IPS DF 6.9 (cell line): Measurements from ENCODE around the gene CEP104.

Source experiments
- DNase-seq: peaks from one replicate; pipeline ENCODE4 v3.0.0-alpha.2; 2013; ENCODE audit warnings: low read depth, low spot score
- H3K27ac ChIP-seq: one replicate; pipeline ENCODE4 v1.5.1; 2013; ENCODE audit warnings: low read length, control low read depth
- H3K27me3 ChIP-seq: 2 replicates; pipeline ENCODE4 v1.6.1; 2013; ENCODE audit warnings: mild to moderate bottlenecking, low read length; ENCODE audit not compliant: control insufficient read depth, insufficient read depth
- H3K36me3 ChIP-seq: 2 replicates; pipeline ENCODE4 v1.6.1; 2013; ENCODE audit warnings: low read length; ENCODE audit not compliant: control insufficient read depth, insufficient read depth
- H3K4me1 ChIP-seq: 2 replicates; pipeline ENCODE4 v1.6.1; 2013; ENCODE audit warnings: low read length; ENCODE audit not compliant: control insufficient read depth, insufficient read depth
- H3K4me3 ChIP-seq: 2 replicates; pipeline ENCODE4 v1.5.1; 2013; ENCODE audit warnings: mild to moderate bottlenecking, low read length
- H3K9me3 ChIP-seq: 2 replicates; pipeline ENCODE4 v1.6.1; 2013; ENCODE audit warnings: low read length, inconsistent platforms; ENCODE audit not compliant: control insufficient read depth, insufficient read depth
- WGBS: extraction: QIAGEN DNeasy Blood & Tissue Kit; methylation state at CpG from one replicate; pipeline ENCODE4 v1.1.7; 2013; ENCODE audit warnings: mixed read lengths, missing lambda C conversion rate; ENCODE audit not compliant: insufficient read length, insufficient coverage; 5-methylcytosine and 5-hydroxymethylcytosine counted together

CEP104 gene

DNA sequence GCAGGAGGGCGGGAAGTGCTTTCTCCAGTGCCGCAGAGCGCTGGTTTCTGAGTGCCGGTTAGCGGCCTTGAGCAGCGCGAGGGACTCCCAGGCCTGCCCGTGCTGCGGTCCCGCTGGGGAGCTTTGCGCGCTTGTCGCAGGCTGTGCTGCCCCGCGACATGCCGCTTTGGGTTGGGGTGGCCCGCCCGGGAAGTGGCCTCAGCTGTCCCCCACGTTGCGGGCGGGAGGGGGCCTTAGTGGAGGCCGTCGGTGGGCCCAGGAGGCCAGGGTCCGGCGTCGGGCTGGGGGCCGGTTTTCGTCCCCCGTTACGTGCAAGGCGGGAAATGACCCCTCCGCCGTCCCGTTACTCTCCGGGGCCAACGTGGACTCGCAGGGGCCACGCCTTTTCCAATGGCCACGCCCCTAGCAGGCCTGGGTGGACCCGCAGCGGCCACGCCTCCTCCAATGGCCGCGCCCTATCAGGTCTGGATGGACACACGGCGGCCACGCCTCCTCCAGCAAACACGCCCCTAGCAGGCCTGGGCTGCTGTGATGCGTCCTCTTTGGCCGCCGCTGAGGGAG lies 44.0 kb upstream of the CEP104 start:
- H3K9me3 ChIP-seq, result no peaks in the 10 kb centered on the region
- DNase-seq, result peak; percentile 89
- no peaks in the 10 kb centered on the region for H3K27me3 ChIP-seq
- H3K36me3 ChIP-seq, result no peaks in the 10 kb centered on the region
- WGBS, result no CpG with 5 or more reads among the region's 51 CpGs
- H3K27ac ChIP-seq, result no peak overlapping the region
- no peaks in the 10 kb centered on the region for H3K4me1 ChIP-seq
- H3K4me3 ChIP-seq, result peak overlapping the region; percentile 82; the same call in 1 of the 2 replicates

DNA sequence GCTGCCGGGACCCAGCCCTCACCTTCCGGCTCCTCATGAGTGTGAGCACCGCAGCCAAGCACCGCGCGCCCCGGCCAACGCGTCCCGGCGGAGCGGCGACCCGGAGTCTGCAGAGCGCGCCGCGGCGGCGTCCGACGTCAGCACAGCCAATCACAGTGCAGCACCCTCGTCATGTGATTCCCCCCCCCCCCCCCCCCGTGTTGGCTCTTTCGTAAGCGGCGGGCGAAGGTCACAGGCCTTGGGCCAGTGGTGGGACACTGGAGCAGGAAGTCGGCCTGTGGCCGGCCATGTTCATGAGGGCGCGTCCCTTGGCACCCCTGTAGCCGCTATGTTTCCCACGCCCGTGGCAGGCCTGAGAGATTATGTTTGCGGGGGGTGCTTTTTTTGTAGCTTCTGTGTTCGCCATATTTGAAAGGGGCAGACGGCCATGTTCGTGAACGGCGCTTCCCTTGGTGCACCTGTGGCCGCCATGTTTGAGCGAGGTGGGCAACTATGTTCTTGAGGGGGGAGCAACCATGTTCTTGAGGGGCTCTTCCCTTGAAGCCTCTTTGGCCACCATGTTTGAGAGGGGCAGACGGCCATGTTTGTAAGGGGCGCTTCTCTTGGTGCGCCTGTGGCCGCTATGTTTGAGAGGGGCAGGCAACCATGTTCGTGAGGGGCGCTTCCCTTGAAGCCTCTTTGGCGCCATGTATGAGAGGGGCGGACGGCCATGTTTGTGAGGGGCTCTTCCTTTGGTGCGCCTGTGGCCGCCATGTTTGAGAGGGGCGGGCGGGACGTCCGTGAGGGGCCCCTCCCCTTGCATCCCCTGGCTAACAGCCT lies 43.3 kb upstream of the CEP104 start, which contains the start of gene C1orf174:
Gene C1orf174, minus strand, starts transcription at position 123 of the 819 bp plus-strand sequence. Its CDS starts 86 bp downstream, at position 37.
- Histone ChIP-seq H3K9me3 (no peaks in the 10 kb centered on the region), H3K27ac (no peak within 1 kb of the TSS), H3K4me3 (peak within 1 kb of the TSS; percentile 86), H3K27me3 (no peaks in the 10 kb centered on the region), H3K36me3 (no peaks in the 10 kb centered on the region), H3K4me1 (no peaks in the 10 kb centered on the region)
- WGBS, result no CpG with 5 or more reads among the region's 58 CpGs
- peak; percentile 85 for DNase-seq

DNA sequence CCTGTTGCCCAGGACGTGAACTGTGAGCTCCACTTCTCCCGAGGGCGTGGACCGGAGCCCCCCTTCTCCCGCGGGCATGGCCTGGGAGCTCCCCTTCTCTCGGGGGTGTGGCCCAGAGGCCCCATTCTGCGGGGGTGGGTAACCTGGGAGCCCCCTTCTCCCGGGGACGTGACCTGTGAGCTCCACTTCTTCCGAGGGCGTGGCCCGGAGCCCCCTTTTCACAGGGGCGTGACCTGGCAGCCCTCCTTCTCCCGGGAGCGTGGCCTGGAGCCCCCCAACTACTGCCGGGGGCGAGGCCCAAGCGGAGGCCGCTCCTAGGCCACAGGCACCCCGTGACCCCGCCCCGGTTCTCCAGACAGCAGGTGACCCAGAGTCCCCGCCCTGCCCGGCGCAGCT lies 42.7 kb upstream of the CEP104 start:
- H3K27me3 ChIP-seq, result no peaks in the 10 kb centered on the region
- no peak for DNase-seq
- no CpG with 5 or more reads among the region's 26 CpGs for WGBS
- no peaks in the 10 kb centered on the region for H3K9me3 ChIP-seq
- no peak overlapping the region for H3K27ac ChIP-seq
- peak overlapping the region; percentile 86 for H3K4me3 ChIP-seq
- no peaks in the 10 kb centered on the region for H3K36me3 ChIP-seq
- no peaks in the 10 kb centered on the region for H3K4me1 ChIP-seq

DNA sequence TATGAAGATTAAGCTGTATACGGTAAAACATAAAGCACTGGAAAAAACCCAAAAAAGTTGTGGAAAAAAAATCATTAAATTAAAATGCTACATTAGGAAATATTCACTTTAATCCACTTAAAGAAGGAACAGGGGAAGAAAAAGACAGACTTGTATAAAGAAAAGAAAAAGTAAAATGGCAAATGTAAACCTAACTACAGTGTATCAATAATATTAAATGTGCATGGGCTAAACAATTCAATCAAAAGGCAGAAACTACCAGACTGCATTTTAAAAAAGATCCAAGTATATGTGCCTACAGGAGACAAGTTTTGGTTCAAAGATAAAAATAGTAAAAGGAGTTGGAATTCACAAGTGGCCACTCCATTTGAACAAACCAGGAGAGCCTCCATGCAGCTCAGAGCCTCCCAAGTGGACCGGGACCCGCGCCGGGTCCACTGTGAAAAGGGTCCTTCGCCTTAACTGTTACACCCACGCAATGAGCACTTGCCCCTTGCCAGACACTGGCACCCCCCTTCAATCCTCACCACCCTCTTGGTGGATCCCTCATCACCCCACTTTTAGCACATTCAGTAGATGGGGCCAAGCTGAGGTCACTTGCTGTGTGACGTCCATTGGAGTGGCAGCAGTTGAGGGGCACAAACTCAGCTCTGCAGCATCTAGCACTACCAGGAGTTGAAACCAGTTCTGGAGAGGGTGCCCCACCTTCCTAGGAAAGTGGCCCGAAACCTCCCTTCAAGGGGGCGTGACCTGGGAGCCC lies 42.2 kb upstream of the CEP104 start:
- DNase-seq, result no peak
- H3K36me3 ChIP-seq, result no peaks in the 10 kb centered on the region
- H3K27ac ChIP-seq, result no peak overlapping the region
- H3K9me3 ChIP-seq, result no peaks in the 10 kb centered on the region
- no peaks in the 10 kb centered on the region for H3K4me1 ChIP-seq
- no peaks in the 10 kb centered on the region for H3K27me3 ChIP-seq
- WGBS, result no CpG with 5 or more reads among the region's 10 CpGs
- peak overlapping the region; percentile 86 for H3K4me3 ChIP-seq

DNA sequence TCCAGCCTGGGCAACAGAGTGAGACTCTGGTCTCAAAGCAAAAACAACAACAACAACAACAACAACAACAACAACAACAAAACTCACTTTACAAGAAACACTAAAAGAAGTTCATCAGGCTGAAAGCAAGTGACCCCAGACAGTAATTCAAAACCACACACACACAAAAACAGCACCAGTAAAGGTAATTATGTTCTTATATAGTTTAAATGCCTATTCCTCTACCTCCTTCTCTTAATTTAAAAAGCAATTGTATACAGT lies 41.4 kb upstream of the CEP104 start:
- Histone ChIP-seq H3K4me3 (no peak overlapping the region), H3K9me3 (no peaks in the 10 kb centered on the region), H3K36me3 (no peaks in the 10 kb centered on the region), H3K27me3 (no peaks in the 10 kb centered on the region), H3K27ac (no peak overlapping the region), H3K4me1 (no peaks in the 10 kb centered on the region)
- DNase-seq, result no peak

DNA sequence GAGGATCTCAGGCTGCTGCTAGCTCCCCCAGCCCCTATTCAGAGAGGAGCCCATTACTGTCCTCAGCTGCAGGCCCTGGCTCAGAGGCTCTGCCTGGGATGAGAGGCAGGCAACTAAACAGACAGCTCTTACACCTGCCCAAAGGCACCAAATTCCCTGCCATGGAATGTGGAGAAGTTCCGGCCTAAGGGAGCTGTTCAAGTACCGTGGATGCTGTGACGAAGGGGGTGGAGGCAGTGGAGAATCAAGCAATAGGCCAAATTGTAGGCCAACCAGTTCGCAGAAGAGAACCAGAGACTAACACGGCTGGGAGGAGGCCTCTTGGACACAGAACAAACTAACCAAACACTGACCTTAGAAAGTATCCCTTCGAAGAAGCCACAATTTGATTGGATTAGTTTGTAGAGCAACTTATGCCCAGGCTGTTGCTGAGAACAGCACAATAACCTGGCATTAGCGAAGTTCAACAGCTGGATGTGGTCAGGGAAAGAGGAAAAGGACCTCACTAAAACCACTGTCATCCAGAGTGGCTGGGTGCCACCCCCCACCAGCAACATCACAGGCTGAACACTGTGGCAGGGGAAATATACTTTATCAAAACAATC lies 39.5 kb upstream of the CEP104 start:
- WGBS, result no CpG with 5 or more reads among the region's 7 CpGs
- no peaks in the 10 kb centered on the region for H3K9me3 ChIP-seq
- no peaks in the 10 kb centered on the region for H3K4me1 ChIP-seq
- H3K27me3 ChIP-seq, result no peaks in the 10 kb centered on the region
- H3K36me3 ChIP-seq, result no peaks in the 10 kb centered on the region; the same call in 1 of the 2 replicates
- no peak overlapping the region for H3K27ac ChIP-seq
- no peak for DNase-seq
- H3K4me3 ChIP-seq, result no peak overlapping the region

DNA sequence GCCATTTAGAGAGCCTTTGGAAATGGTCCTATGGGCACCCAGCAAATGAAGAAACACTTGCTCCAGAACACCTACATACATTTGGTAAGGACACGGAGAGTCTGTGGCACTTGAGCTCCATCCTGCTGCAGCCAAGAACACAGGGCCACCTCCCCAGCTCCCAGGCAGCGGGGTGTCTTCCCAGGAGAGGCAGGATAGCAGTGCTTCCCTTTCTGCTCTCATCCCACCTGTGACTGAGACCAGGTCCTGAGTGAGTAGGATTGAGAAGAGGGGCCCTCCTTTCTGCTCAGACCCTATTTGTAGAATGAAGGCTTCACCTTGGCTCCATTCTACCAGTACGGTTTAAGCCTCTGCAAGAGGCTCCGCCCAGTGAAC lies 38.9 kb upstream of the CEP104 start:
- Histone ChIP-seq H3K4me3 (no peak overlapping the region), H3K4me1 (no peaks in the 10 kb centered on the region), H3K27ac (no peak overlapping the region), H3K36me3 (no peaks in the 10 kb centered on the region; the same call in 1 of the 2 replicates), H3K27me3 (no peaks in the 10 kb centered on the region), H3K9me3 (no peaks in the 10 kb centered on the region)
- no CpG with 5 or more reads among the region's 4 CpGs for WGBS
- no peak for DNase-seq

DNA sequence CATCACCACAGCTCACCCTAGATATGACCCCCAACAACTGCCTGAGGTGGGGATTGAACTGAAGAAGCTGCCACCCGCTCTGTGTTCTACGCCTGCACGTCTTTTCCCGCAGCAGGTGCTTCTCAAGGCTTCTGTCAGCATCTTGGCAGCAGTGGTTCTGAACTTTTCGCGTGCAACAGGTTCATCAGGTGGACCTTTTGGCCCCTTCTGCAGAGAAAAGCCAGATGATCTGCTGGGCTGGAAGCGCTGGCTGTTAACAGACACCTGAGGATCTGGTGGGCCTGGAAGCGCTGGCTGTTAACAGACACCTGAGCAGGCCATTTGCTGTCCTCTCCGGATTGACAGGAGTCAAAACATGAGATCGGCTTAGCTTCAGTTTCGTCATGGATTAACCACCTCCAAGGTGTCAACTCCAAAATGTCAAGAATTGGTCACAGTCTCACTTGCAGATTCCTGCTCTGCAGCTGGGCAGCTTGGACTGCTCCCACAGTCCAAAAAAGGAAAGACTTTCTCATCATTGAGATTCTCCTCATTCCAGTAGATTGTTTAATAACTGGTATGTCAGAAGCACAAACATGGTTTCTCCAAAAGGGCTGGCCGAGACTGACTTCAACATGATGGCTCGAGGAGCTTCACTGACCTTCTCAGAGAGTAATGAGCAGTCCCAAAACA lies 38.4 kb upstream of the CEP104 start:
- H3K36me3 ChIP-seq, result peaks cover 1% of the 10 kb centered on the region
- no peaks in the 10 kb centered on the region for H3K4me1 ChIP-seq
- no peak overlapping the region for H3K27ac ChIP-seq
- no peaks in the 10 kb centered on the region for H3K27me3 ChIP-seq
- no peak for DNase-seq
- WGBS, result no CpG with 5 or more reads among the region's 13 CpGs
- no peak overlapping the region for H3K4me3 ChIP-seq
- no peaks in the 10 kb centered on the region for H3K9me3 ChIP-seq

DNA sequence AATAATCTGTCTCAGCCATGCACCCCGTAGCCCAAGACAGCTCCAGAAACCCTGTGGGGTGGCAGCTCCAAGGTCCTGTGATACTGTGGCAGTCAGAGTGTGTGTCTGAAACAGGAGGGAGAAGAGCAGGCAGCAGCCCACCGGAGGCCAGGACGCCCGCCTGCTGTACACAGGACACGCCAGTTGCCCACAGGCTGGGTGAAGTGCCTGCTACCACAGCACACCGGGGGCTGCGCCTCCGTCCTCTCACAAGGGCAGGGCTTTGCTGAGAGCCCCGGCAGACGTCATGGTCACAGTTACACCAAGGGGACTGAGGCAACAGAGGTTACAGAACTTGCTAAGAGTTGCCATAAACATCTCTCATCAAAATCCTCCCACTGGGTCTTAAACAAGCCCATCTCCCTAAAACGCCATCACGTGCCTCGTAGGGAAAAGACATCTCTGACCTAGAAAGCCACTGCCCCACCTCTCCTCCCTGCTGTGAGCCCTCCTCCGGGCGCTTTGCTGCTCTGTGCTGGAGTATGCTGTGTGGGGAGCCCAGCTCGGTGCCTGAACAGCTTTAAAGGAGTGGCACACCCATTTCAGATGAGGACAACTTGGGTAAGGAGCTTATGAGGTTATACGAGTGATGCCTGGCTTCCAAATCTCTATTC lies 37.7 kb upstream of the CEP104 start:
- no peaks in the 10 kb centered on the region for H3K27me3 ChIP-seq
- no CpG with 5 or more reads among the region's 17 CpGs for WGBS
- H3K4me1 ChIP-seq, result no peaks in the 10 kb centered on the region
- DNase-seq, result no peak
- H3K4me3 ChIP-seq, result no peak overlapping the region
- peaks cover 3% of the 10 kb centered on the region for H3K36me3 ChIP-seq
- no peak overlapping the region for H3K27ac ChIP-seq
- no peaks in the 10 kb centered on the region for H3K9me3 ChIP-seq

DNA sequence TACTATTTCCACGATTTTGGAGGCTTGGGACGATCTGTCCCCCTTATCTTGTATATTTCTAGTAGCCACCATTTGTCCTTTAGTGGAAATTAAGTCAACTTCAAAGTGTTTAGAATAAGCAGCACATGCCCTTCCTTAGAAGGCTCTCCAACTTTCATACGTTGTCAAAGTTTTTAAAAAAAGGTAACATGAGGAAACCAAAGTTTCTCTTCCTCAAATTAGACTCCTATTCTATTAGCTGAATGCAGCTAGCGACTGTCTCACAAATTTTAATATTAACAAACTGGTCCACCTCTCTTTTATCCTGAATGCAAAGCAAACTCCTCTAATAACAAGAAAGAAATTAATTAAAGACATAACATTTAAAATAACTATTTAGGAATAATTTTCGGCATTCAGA lies 36.2 kb upstream of the CEP104 start:
- no peak overlapping the region for H3K27ac ChIP-seq
- H3K4me1 ChIP-seq, result no peaks in the 10 kb centered on the region
- DNase-seq, result no peak
- H3K36me3 ChIP-seq, result peaks cover 6% of the 10 kb centered on the region
- H3K27me3 ChIP-seq, result no peaks in the 10 kb centered on the region
- no peak overlapping the region for H3K4me3 ChIP-seq
- no peaks in the 10 kb centered on the region for H3K9me3 ChIP-seq
- no CpG with 5 or more reads among the region's 5 CpGs for WGBS
